NK-92 (cell line): ENCODE results near the gene CCNF.
"Not testable (repeated sequence)": the region's sequence is repeated elsewhere in the genome, so short reads cannot be mapped to it uniquely, and the experiment has no call there.

Experiments used
- DNase-seq: peaks from one replicate; lab custom pipeline; 2025; ENCODE audit not compliant: unreplicated experiment; lab: John Stamatoyannopoulos, UW

The CCNF gene

DNA sequence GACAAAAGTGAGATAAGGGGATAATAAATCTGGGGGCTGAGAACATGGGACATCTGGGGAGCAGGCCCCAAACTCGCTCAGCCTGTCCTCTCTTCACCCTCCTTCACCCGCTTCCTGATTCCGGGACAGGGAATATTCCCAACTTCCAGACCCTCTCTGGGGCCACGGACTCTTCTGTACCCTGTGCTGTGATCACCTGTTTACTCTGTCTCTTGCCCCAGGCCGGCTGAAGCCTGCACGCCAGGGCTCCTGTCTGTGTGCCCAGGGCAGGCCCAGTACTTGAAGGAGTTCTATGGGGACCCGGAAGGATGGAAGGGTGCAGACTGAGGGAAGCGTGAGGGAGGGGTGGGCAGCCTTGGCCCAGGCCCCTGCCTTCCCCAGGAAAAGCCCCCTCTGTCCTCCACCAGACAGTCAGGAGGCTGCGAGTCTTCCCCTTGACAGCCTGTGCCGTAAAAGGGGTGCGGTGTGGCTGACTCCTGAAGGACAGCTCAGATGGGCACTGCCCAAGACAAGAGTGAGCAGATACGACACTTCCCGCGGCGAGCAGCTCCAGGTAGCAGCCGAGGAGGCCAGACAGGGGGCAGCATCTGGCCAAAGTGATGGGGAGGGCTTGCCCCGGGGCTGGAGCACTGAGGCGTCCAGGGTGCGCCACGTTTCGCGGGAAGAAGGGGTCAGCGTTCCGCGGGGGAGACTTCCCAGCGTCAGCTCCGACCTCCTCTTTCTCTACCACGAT lies 1.0 kb upstream of the CCNF start:
- DNase-seq, result no peak

DNA sequence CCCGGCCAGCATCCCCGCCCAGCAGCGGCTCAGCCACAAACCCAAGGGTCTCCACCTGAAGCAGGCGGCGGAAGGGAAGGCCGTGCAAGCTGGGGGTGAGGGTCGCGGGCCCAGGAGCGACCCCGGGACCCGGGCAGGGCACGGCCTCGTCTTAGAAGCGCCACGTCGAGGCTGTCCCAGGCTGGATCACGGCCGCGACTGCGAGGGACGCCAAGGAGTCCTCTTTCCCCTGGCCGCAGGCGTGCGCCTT lies 538 bp upstream of the CCNF start:
- no peak for DNase-seq

DNA sequence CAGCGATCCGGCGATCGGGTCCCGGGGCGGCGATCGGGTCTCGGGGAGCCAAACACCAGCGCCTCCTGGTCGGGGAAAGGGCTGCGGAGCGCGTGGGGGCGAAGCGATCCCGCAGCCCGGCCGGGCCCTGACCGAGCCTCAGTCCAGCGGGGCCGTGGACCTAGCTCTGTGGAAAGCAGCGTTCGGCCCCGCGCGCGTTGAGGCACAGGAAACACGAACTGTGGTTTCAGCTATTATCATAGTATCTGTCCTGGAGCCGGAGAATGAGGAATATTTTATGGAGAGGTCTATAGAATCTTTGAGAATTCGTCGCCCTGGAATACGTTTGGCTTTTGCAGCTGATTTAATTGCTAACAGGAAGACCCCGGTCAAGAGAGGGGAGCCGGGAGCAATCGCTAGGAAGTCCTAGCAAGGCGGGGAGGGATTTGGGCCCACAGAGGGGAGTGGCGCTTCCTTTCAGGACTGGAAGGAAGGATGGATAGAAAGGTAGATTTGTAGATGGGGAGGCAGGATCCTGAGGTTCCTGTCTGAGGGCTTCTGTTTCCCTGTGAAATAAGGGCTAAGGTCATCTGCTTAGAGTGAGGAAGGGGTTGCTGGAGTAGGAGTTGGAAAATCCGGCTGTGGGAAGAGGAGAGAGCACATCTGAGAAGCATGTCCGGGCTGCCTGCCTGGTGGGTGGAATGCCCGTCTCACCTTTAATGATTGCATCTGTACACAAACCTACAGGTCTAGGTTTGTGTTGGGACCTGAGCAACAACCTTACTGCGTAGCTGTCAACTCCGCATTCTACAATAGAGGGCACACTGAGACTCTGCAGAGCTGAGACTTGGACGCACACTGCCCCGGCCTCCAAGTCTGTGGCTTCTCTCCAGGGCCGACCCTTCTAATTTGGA lies 770 bp downstream of the CCNF start:
- DNase-seq, result no peak

DNA sequence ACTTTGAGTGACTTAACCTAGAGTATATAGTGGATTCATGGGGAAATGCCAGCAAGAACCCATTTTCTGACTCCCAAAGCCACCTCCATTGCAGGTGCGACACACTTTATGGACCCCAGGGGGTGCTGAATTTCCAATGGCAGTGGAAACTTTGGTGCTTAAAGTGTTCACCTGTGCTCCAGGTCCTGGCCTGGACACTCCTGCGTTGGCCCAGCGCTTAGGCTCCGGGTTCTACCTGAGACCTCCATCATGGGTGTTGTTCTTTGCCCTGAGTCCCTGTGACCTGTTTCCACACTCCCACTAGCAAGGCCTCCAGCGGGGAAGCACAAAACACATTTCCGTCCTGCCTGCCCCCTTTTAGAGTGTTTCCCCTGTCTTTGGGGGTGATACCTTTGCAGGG lies 3.0 kb downstream of the CCNF start:
- no peak for DNase-seq

DNA sequence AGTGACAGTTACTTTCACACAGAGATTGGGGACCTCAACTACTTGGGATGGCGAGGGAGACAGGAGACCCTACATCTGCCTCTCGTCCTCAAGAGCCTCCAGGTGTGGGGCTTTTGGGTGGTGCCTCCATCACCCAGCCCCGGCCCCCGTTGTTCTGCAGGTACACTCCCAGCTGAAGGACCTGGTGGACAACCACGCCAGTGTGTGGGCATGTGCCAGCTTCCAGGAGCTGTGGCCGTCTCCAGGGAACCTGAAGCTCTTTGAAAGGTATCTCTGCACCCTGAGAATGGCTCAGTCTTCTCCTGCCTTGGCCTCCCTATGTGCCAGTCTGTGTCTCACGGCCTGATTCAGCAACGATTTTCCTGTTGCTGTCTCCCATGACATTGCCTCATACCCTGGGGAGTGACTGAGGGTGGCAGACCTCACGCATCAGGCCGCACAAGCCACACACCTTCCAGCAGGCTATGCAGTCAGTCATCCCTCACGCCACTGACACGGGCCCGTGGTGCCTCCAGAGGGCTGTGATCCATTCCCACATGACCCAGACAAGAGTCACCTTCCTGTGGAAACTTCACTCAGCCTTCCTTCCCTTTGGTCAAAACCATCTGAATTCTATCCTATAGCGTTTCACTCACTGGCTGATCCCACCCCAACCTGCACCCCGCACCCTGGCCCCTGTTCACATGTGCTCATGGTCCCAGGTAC lies 3.7 kb downstream of the CCNF start:
- no peak for DNase-seq

DNA sequence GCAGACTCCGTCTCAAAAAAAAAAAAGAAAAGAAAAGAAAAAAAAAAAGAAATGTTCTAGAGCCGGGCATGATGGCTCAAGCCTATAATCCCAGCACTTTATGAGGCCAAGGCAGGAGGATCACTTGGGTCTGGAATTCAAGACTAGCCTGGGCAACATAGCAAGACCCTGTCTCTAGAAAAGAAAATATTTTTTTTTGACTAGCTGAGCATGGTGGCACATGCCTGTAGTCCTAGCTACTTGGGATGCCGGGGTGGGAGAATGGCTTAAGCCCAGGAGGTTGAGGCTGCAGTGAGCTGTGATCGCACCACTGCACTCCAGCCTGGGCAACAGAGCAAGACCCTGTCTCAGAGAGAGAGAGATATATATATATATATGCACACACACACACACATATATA lies 6.0 kb downstream of the CCNF start:
- not testable (repeated sequence) for DNase-seq

DNA sequence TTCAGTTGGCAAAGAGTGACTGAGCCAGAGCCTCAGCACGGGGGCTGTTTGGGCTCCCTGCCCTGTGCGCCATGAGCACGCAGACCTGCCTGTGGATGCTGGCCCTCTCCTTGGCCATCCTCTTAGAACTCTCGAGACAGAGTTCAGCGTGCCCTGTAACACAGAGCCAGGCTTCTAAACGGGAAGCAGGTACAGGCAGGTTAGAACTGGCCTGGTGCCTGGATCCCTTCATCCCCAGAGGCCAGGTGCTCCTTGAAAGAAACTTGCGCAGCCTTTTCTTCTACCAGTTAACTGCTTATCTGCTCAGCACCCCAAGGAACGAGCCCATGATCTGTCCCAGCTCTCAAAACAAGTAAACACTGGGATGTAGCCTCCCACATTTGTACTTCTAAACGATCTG lies 6.9 kb downstream of the CCNF start:
- DNase-seq, result no peak

DNA sequence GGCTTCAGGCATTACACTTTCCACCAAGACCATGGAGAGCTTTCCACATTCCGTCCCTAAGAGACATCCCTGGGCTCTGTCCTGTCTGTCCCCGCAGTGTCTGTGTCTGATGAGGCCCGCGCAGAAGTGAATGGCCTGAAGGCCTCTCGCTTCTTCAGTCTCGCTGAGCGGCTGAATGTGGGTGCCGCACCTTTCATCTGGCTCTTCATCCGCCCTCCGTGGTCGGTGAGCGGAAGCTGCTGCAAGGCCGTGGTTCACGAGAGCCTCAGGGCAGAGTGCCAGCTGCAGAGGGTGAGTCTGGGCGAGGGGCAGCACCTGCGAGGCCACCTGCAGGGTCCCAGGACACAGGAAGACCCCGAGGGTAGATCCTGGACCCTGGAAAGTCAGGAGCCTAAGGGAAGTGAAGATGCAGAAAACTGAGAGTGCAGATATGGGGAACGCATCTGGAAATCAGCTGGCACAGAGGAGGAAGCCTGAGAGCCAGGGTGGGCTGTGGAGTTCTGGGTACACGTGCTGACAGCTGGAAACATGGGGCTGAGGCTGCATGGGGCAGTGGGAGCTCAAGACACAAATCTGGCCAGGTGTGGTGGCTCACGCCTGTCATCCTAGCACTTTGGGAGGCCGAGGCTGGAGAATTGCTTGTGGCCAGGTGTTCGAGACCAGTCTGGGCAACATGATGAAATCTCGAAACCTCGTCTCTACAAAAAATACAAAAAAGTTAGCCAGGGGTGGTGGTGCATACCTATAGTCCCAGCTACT lies 8.0 kb downstream of the CCNF start:
- no peak for DNase-seq

DNA sequence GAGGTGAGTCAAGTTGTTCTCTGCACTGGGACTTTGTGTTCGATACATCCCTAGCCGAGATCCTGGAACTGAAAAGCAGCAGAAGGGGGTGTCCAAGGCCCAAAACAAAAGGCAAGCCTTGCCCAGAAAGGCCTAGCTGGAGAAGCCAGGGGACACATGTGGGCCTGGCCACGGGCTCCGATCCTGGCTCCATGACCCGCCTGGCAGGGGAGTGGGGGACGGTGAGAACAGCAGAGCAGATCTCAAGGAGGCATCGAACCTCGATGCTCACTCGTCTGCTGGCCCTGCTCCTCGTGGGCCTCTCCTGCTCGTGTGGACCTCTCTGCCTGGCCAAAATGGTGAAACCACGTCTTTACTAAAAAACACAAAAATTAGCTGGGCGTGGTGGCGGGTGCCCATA lies 8.9 kb downstream of the CCNF start:
- DNase-seq, result no peak

DNA sequence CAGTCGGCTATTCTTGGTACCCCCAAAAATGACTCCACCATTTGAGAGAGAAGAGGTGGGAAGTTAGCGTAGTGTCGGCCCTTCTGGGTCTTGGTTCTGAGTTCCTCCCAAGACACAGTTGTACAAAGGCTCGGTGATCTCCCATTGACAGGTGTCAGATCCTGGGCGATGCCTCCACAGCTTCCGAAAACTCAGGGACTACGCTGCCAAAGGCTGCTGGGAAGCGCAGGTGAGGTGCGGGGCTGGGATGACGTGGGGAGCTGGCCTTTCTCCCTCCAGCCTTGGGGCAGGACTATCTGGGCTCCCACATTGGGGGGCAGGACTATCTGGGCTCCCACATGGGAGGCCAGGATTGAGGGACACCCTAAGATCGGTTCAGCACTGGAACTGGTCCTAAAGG lies 10.4 kb downstream of the CCNF start:
- DNase-seq, result no peak

DNA sequence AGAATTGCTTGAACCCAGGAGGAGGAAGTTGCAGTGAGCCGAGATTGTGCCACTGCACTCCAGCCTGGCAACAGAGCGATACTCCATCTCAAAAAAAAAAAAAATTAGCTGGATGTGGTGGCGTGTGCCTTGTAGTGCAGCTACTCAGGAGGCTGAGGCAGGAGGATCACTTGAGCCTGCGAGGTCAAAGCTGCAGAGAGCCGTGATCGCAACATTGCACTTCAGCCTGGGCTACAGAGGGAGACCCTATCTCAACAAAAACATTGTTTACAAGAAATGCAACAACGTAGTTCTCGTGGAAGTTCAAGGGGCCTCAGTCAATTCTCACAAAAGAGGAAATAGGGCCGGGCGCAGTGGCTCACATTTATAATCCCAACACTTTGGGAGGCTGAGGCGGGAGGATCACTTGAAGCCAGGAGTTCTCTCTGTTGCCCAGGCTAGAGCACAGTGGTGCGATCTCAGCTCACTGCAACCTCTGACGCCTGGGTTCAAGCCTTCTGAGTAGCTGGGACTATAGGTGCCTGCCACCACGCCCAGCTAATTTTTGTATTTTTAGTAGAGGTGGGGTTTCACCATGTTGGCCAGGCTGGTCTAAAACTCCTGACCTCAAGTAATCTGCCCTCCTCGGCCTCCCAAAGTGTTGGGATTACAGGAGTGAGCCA lies 12.0 kb downstream of the CCNF start:
- not testable (repeated sequence) for DNase-seq

DNA sequence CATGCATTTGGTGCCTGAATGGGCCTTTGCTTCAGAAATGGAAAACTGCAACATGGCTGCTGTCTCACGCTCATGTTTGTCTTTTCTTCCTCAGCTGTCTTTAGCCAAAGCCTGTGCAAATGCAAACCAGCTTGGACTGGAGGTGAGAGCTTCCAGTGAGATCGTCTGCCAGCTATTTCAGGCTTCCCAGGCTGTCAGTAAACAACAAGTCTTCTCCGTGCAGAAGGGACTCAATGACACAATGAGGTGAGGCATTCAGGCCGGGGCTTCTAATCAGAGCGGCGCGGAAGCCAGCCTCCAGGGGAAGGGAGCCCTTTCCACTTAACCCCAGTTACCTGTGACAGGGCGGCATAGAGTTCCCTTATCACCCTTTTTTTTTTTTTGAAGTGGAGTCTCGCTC lies 14.3 kb downstream of the CCNF start:
- DNase-seq, result no peak

DNA sequence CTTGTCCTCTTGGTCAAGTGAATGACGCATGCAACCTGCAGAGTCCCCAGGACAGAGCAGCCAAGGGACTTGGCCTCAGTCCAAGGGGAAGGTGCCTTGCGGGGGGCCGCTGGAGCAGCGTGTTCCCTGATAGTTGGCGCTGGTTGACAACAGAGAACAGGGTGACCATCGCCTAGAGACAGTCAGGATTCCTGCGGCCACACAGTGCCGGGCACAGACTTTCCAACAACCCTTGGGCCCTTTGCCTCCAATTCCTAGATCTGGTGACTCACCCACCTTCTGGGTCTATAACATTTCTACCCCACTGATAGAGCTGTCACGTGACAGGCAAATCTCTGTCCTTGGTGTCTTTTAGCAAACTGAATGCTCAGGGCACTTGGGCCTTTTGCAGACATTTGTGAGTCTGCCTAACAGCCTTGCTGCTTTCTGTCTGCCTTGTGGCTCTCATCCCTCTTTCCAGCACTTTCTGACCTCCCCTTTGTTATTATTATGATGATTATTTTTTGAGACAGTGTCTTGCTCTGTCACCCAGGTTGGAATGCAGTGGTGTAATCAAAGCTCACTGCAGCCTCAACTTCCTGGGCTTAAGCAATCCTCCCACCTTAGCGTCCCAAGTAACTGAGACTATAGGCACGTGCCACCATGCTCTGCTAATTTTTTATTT lies 18.8 kb downstream of the CCNF start:
- DNase-seq, result no peak

DNA sequence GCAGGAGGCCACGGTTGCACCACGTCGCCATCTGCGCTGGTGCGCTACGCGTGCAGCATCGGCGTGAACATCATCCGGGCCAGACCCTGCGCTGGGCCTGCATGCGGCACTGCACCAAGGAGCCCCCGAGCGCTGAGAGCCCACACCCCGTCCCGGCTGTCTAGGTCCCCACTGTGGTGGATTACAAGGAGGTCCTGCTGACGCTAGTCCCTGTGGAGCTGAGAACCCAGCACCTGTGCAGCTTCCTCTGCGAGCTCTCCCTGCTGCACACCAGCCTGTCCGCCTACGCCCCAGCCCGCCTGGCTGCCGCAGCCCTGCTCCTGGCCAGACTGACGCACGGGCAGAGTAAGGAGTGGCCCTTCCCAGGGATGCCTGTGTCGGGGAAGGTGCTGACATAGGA lies 19.9 kb downstream of the CCNF start:
- no peak for DNase-seq

DNA sequence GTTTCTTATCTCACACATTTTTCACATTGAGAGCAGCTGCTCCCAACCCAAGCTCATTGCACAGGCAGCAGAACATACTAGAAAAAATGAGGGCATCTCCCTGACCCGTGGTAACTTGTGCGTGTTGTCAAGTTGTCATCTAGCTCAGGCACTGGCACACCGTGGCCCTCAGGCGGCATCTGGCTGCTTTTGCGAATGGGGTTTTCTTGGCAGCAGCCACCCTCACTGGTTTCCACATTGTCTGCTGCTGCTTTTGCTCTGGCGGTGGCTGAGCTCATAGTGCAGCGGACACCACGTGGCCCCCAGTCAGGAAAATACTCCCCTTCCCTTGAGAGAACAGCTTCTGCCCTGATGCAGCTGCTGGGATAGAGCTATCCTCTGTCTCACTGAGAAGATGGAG lies 21.3 kb downstream of the CCNF start:
- no peak for DNase-seq

DNA sequence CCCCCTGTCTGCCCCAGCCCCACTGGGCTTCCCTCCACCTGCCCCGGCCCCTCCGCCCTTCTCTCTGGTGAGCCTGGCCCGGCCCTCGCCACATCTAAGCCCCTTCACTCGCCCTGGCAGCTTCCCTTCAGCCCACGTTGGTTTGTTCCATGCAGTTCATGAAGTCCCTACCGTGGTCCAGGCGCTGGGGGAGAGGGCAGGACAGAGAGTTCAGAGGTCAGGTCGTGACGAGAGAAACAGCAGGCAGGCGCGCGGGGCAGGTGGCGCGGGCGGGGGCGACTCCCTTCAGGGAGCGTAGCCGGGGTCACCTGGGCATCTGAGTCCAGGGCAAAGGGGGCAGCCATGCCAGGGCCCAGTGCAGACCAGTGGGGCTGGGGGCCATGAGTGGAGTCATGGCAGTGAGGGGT lies 21.7 kb downstream of the CCNF start:
- DNase-seq, result no peak

DNA sequence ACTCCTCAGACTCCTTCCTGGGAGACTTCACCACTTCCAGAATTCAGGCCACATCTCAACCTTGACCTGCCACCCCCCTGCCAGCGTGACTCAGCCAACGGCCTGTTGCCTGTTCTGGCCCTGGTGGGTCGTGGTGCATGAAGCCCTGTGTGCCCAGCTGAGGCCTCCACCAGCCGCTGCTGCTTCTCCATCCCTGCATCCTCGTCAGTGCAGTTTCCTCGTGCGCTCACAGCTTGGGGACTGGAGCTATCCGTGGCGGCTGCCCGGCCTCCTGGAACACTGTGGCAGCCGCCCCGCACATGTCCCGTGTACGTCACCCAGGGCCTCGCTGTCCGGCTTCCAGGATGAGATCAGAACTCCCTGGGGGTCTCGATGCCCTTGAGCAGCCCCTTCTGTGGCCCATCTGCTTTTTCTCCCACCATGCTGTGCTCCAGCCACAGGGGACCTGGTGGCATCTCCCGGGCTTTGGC lies 22.6 kb downstream of the CCNF start:
- no peak for DNase-seq

DNA sequence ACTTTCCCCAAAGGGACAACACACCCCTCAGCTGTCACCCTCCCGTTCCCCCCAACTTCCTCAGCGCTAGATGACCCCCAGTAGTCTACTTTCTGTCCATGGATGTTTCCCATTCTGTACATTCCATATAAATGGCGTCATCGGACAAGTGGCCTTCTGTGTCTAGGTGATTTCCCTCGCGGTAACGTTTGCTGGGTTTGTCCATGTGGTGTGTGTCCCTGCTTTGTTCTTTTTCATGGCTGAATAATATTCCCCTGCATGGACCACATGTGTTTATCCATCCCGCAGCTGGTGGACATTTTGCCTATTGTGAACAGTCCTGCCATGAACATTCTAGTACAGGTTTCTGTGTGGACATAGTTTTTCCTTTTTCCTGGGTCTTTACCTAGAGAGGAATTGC lies 23.4 kb downstream of the CCNF start:
- no peak for DNase-seq

DNA sequence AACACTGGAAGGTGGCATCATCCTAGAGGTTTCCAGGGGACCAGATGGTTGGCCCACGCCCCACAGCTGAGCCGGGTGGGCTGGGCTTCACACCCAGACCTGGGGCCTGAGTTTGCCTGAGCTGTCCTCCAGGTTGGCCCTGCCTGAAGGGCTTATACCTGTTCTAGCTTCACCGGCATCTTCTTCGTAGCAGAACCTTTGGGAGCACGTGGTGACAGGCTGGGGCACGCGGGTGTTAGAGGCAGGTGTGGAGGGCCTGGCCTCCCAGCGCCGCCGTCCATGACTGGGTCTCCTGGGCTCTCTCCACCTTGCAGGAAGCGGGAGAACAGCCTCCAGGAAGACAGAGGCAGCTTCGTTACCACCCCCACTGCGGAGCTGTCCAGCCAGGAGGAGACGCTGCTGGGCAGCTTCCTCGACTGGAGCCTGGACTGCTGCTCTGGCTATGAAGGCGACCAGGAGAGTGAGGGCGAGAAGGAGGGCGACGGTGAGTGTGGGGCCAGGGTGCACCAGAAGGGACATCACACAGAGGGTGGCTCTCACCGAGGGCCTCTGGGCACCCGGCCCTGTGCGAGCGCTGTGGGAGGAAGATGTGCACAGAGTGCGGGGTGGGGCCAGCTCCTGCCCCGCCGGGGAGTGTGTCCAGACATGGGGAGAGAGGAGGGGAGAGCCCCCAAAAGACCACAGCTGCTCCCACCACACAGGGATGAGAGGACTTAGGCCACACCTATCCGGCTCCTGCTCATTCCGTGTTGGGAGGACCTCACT lies 26.0 kb downstream of the CCNF start:
- DNase-seq, result no peak
